ENCODE measurements around the gene SMG6. TPM values are rescaled to one million over a fixed set of nuclear protein-coding genes. Genes with fewer than 3 reads are reported as not detected.
"Not testable (repeated sequence)": the region's sequence is repeated elsewhere in the genome, so short reads cannot be mapped to it uniquely, and the experiment has no call there.

The SMG6 gene
- total RNA-seq, 1 donor from 2014 or later: 43.0 TPM

GRCh38 chr17:2266045-2266864 is 37.3 kb downstream of the SMG6 start:
- Mint-ChIP-seq H3K9me3 (no peaks in the 10 kb centered on the region), H3K36me3 (ENCODE audit: low read depth) (peaks cover 49% of the 10 kb centered on the region), H3K4me1 (ENCODE audit: low read depth) (peaks cover 77% of the 10 kb centered on the region), H3K27ac (peak overlapping the region; percentile 100), H3K27me3 (ENCODE audit: low read depth) (no peaks in the 10 kb centered on the region), H3K4me3 (ENCODE audit: low read depth) (peak overlapping the region; percentile 83)
- peak; percentile 89 for DNase-seq (ENCODE audit: low spot score)
- intact Hi-C loops (cut with micrococcal nuclease): loop anchor here (1.0 to 10.0 kb wide), 7 partner anchors 9 to 391 kb away; partner anchors contain the start of gene HIC1

DNA sequence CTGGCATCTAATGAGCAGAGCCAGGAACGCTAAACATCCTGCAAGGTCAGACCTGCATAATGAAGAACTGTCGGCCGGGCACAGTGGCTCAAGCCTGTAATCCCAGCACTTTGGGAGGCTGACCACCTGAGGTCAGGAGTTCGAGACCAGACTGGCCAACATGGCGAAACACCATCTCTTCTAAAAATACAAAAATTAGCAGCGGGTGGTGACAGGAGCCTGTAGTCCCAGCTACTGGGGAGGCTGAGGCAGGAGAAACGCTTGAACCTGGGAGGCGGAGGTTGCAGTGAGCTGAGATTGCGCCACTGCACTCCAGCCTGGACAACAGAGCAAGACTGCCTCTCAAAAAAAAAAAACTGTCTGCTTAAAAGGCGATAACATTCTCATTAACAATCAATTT is 38.4 kb downstream of the SMG6 start:
- Mint-ChIP-seq H3K4me3 (ENCODE audit: low read depth) (peak overlapping the region; percentile 83), H3K27ac (peak overlapping the region; percentile 100), H3K36me3 (ENCODE audit: low read depth) (peaks cover 48% of the 10 kb centered on the region), H3K4me1 (ENCODE audit: low read depth) (peaks cover 78% of the 10 kb centered on the region)
- not testable (repeated sequence) for DNase-seq (ENCODE audit: low spot score); H3K27me3 Mint-ChIP-seq (ENCODE audit: low read depth); H3K9me3 Mint-ChIP-seq
- intact Hi-C loops (cut with micrococcal nuclease): loop anchor here (5.0 to 10.0 kb wide), 2 partner anchors 208 to 390 kb away; partner anchors contain the start of gene HIC1

- Mint-ChIP-seq H3K27ac (peak overlapping the region; percentile 100), H3K9me3 (no peaks in the 10 kb centered on the region), H3K4me1 (ENCODE audit: low read depth) (peaks cover 78% of the 10 kb centered on the region), H3K4me3 (ENCODE audit: low read depth) (peak overlapping the region; percentile 81), H3K36me3 (ENCODE audit: low read depth) (peaks cover 39% of the 10 kb centered on the region), H3K27me3 (ENCODE audit: low read depth) (no peaks in the 10 kb centered on the region)
- no peak for DNase-seq (ENCODE audit: low spot score)
- intact Hi-C loops (cut with micrococcal nuclease): loop anchor here (5.0 to 10.0 kb wide), 3 partner anchors 38 to 389 kb away; partner anchors contain the start of genes SMG6 and SRR
Measured at GRCh38 chr17:2264067-2264860, 39.3 kb downstream of the SMG6 start.

DNA sequence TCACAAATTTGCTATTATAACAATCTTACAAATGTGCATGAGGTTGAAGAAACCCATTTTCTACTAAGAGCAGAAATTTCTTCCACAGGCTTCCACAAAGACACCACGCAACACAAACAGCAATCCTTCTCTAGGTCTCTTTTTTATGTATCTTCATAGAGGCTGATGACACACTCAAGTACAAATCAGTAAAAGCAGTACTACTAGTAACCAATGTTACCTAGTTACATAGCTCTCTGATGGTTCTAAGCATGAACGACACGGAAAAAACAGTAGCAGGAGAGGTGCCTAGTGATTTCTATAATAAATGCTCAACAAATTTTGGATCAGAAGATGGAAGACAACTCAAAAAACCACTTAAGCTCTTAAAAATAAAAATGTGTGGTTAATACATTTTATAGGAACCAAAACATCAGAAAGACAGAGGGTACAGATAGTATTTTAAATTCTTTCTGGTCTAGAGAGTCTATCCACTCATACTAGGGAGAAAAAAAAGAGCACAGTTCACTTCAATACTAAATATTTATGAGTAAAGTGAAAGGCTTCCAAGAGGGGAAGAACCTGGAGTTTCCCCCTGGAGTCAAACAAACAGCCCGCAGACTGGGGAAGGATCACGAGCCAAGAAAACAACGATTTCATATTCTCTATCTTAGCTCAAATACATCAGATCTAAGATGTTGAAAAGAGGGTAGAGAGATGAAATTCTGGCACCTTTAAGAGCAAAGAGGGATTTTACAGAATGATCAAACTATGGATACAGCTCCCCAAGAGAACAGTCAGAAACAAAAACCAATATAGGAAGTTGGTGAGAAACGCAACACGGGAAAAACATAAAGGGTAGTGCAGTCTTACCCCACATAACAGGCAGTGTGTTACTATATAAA is 40.2 kb downstream of the SMG6 start:
- H3K4me1 Mint-ChIP-seq (ENCODE audit: low read depth): peaks cover 86% of the 10 kb centered on the region
- peaks cover 44% of the 10 kb centered on the region for H3K36me3 Mint-ChIP-seq (ENCODE audit: low read depth)
- no peaks in the 10 kb centered on the region for H3K9me3 Mint-ChIP-seq
- no peaks in the 10 kb centered on the region for H3K27me3 Mint-ChIP-seq (ENCODE audit: low read depth)
- intact Hi-C loops (cut with micrococcal nuclease): loop anchor here (1.0 to 10.0 kb wide), 4 partner anchors 39 to 389 kb away; partner anchors contain the start of genes SMG6 and SRR
- H3K4me3 Mint-ChIP-seq (ENCODE audit: low read depth): peak overlapping the region; percentile 81
- no peak for DNase-seq (ENCODE audit: low spot score)
- H3K27ac Mint-ChIP-seq: peak overlapping the region; percentile 100

DNA sequence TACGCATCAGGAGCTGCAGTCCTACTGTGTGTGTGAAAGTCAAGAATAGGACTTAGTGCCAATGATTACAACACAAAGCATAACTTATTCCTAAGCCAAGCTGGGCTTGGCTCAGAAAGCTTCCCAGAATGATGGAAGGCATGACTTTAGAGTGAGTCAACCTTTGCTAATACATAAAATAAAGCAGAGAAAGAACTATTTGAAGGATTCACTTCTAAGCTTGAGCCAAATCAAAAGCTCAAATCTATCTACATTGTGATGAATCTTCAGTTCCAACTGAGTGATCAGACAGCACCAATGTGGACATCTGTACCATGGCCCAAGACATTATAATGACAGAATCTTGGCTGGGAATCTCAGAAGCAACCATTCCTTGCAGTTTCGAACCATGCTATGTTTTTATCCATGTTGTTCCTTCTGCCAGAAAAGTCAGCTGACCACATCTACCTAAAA is 41.4 kb downstream of the SMG6 start:
- no peaks in the 10 kb centered on the region for H3K27me3 Mint-ChIP-seq (ENCODE audit: low read depth)
- intact Hi-C loops (cut with micrococcal nuclease): loop anchor here (5.0 to 10.0 kb wide), 3 partner anchors 40 to 387 kb away; partner anchors contain the start of genes SMG6 and SRR
- peaks cover 87% of the 10 kb centered on the region for H3K4me1 Mint-ChIP-seq (ENCODE audit: low read depth)
- peaks cover 49% of the 10 kb centered on the region for H3K36me3 Mint-ChIP-seq (ENCODE audit: low read depth)
- DNase-seq (ENCODE audit: low spot score): no peak
- H3K9me3 Mint-ChIP-seq: no peaks in the 10 kb centered on the region
- H3K4me3 Mint-ChIP-seq (ENCODE audit: low read depth): peak overlapping the region; percentile 50
- peak overlapping the region; percentile 81 for H3K27ac Mint-ChIP-seq

- DNase-seq (ENCODE audit: low spot score): peak; percentile 75
- intact Hi-C loops (cut with micrococcal nuclease): loop anchor here (5.0 to 10.0 kb wide), 3 partner anchors 42 to 385 kb away; partner anchors contain the start of genes SMG6 and SRR
- H3K4me3 Mint-ChIP-seq (ENCODE audit: low read depth): peak overlapping the region; percentile 62
- H3K4me1 Mint-ChIP-seq (ENCODE audit: low read depth): peaks cover 68% of the 10 kb centered on the region
- no peaks in the 10 kb centered on the region for H3K9me3 Mint-ChIP-seq
- peak overlapping the region; percentile 97 for H3K27ac Mint-ChIP-seq
- H3K27me3 Mint-ChIP-seq (ENCODE audit: low read depth): no peaks in the 10 kb centered on the region
- H3K36me3 Mint-ChIP-seq (ENCODE audit: low read depth): peaks cover 52% of the 10 kb centered on the region
Measured at GRCh38 chr17:2259769-2260536, 43.6 kb downstream of the SMG6 start.

GRCh38 chr17:2258830-2259229 is 44.8 kb downstream of the SMG6 start:
- DNase-seq (ENCODE audit: low spot score); H3K27me3 Mint-ChIP-seq (ENCODE audit: low read depth); H3K9me3 Mint-ChIP-seq; intact Hi-C loops (cut with micrococcal nuclease): not testable (repeated sequence)
- H3K36me3 Mint-ChIP-seq (ENCODE audit: low read depth): peaks cover 55% of the 10 kb centered on the region
- peak overlapping the region; percentile 97 for H3K27ac Mint-ChIP-seq
- peaks cover 68% of the 10 kb centered on the region for H3K4me1 Mint-ChIP-seq (ENCODE audit: low read depth)
- H3K4me3 Mint-ChIP-seq (ENCODE audit: low read depth): peak overlapping the region; percentile 74

DNA sequence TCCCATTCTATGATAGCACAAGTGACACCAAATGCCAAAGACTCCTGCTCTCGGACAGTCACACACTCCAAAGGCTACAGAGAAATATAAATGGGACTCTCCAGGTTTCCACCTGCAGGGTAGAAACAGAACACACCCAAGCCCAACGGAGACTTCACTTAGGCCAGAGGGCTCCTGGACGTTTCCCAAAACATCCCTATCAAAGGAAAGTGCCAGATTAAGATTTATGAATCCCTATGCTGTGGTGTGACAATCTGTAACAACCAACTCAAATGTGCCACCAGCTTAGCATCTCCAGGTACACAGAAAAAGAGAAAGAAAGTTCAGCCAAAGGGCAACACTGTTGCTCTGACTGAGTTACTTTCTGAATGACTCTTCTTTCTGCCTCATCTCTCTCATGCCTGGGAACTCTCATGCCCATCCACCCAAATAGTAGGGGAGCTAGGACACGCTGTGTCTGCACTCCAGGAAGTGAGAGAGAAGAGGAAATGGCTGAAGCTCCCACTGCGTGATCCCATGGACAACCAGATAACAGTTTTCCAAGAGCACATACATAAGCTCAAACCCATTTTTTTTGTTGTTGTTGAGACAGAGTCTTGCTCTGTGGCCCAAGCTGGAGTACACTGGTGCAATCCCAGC is 49.7 kb downstream of the SMG6 start:
- intact Hi-C loops (cut with micrococcal nuclease): loop anchor here (1.0 kb wide), 1 partner anchor 12 kb away; no protein-coding TSS in a partner anchor
- DNase-seq (ENCODE audit: low spot score): peak; percentile 56
- H3K27me3 Mint-ChIP-seq (ENCODE audit: low read depth): no peaks in the 10 kb centered on the region
- H3K4me3 Mint-ChIP-seq (ENCODE audit: low read depth): peak overlapping the region; percentile 18
- H3K4me1 Mint-ChIP-seq (ENCODE audit: low read depth): peaks cover 61% of the 10 kb centered on the region
- no peaks in the 10 kb centered on the region for H3K9me3 Mint-ChIP-seq
- peaks cover 68% of the 10 kb centered on the region for H3K36me3 Mint-ChIP-seq (ENCODE audit: low read depth)
- H3K27ac Mint-ChIP-seq: peak overlapping the region; percentile 92

DNA sequence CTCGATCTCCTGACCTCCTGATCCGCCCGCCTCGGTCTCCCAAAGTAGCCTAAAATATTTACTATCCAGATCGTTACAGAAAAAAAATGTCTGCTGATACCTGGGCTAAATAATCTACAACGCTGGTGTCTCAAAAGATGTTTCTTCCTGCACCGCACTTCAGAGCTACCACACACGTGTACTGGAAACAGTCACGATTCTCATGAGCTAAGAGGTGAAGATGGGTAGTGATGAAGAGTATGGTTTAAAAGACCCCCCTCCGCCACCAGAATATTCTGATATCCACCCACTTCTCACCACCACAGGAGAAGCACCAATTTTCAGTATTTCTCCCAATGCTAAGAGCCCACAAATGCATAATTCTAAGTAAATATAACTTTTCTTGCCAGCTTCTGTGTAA is 50.2 kb downstream of the SMG6 start:
- DNase-seq (ENCODE audit: low spot score): no peak
- Mint-ChIP-seq H3K27ac (peak overlapping the region; percentile 92), H3K27me3 (ENCODE audit: low read depth) (no peaks in the 10 kb centered on the region), H3K36me3 (ENCODE audit: low read depth) (peaks cover 70% of the 10 kb centered on the region), H3K9me3 (no peaks in the 10 kb centered on the region), H3K4me1 (ENCODE audit: low read depth) (peaks cover 60% of the 10 kb centered on the region), H3K4me3 (ENCODE audit: low read depth) (peak overlapping the region; percentile 18)
- intact Hi-C loops (cut with micrococcal nuclease): no loop called here

DNA sequence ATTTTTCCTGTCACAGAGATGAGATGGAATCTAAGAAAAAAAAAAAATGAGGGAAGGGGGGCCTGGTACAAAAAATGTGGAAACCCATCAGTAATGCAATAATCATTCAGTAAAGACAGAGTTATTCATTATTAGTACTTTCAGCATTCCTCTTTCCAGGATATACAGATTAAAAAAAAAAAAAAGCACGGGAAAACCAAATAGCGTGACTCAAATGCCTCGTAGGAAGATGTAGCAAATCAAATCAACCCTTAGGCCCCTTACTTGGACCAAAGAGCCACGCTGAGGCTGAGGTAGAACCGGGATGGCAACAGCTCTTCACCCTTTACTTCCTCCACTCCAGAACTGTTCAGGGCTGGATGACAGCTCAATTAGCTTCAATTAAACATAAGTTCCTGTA is 52.5 kb downstream of the SMG6 start:
- Mint-ChIP-seq H3K36me3 (ENCODE audit: low read depth) (peaks cover 77% of the 10 kb centered on the region), H3K4me1 (ENCODE audit: low read depth) (peaks cover 64% of the 10 kb centered on the region), H3K27me3 (ENCODE audit: low read depth) (no peaks in the 10 kb centered on the region), H3K27ac (peak overlapping the region; percentile 83), H3K9me3 (no peaks in the 10 kb centered on the region), H3K4me3 (ENCODE audit: low read depth) (no peak overlapping the region)
- no peak for DNase-seq (ENCODE audit: low spot score)
- intact Hi-C loops (cut with micrococcal nuclease): no loop called here

All from activated T-helper 2 cell treated with anti-CD3 and anti-CD28 coated beads, Interferon-gamma antibody, Interleukin-2, Interleukin-4, amounts not matched to agents 10 μg/mL and 5 μg/mL and 100 μg/mL, durations not matched to agents 14 hours and 24 hours and 36 hours (primary cell).